Measurements from ENCODE around the gene ARHGAP21. TPM values are rescaled to one million over a fixed set of nuclear protein-coding genes. Genes with fewer than 3 reads are reported as not detected.
"Not testable (repeated sequence)": the region's sequence is repeated elsewhere in the genome, so short reads cannot be mapped to it uniquely, and the experiment has no call there.

ARHGAP21 gene
- total and polyA plus RNA-seq, 2 experiments from 2014 or later, result 15.3 to 44.5 TPM

DNA sequence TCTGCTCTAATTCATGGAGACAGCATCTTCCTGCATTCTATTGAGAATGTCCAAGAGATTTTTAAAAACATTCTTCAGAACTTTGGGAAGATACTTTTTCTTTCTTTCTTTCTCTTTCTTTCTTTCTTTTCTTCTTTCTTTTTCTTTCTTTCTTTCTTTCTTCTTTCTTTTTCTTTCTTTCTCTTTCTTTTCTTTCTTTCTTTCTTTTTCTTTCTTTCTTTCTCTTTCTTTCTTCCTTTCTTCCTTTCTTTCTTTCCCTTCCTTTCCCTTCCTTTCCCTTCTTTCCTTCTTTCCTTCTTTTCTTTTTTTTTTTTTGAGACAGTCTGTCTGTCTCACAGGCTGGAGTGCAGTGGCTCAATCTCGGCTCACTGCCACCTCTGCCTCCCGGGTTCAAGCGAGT is 34.6 kb upstream of the ARHGAP21 start:
- not testable (repeated sequence) for DNase-seq (ENCODE audit: low spot score); H3K27me3 Mint-ChIP-seq (ENCODE audit: insufficient read depth, low read depth, poor library complexity); ATAC-seq

DNA sequence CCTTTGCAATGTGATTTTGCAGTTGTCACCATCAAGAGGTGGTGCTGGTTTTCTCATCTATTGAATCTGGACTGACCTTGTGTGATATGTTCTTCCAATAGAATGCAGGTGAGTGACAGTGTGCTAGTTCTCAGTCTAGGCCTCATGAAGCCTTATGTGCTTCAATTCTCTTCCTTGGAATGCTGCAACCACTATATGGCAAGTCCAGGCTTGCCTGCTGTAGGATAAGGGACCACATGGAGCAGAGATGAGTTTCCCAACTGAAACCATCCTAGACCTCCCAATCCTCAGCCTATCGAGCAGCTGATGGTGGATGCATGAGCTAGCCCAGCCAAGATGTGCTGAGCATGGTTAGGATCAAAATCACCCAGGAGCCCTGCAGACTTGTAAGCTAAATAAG is 32.6 kb upstream of the ARHGAP21 start:
- no peak for DNase-seq (ENCODE audit: low spot score)
- Mint-ChIP-seq H3K27ac (no peak overlapping the region), H3K4me1 (no peaks in the 10 kb centered on the region), H3K9me3 (no peaks in the 10 kb centered on the region), H3K4me3 (no peak overlapping the region), H3K36me3 (ENCODE audit: low read depth) (no peaks in the 10 kb centered on the region), H3K27me3 (ENCODE audit: insufficient read depth, low read depth, poor library complexity) (peaks cover 2% of the 10 kb centered on the region)
- Histone ChIP-seq H2AFZ (peak overlapping the region; percentile 63; the same call in 1 of the 2 replicates), H3K79me2 (replicated peaks; ENCODE audit: insufficient read depth) (no peaks in the 10 kb centered on the region), H3K4me3 (no peak overlapping the region), H3K36me3 (ENCODE audit: insufficient read depth) (no peaks in the 10 kb centered on the region), H3K4me1 (ENCODE audit: insufficient read depth) (0 out of 2 replicates have a peak, but pooled peaks cover under 1% of the 10 kb centered on the region), H3F3A (replicated peaks; ENCODE audit: low read depth) (no peaks in the 10 kb centered on the region), H3K27ac (ENCODE audit: low read depth) (no peak overlapping the region), H3K27me3 (ENCODE audit: insufficient read depth) (no peaks in the 10 kb centered on the region), H3K4me2 (no peak overlapping the region), H3K9me2 (ENCODE audit: insufficient read depth) (no peaks in the 10 kb centered on the region; the same call in 1 of the 2 replicates), H4K20me1 (replicated peaks; ENCODE audit: insufficient read depth) (no peaks in the 10 kb centered on the region)
- no peak for TF ChIP-seq ZNF331 (CRISPR knock-in tag; IDR thresholded peaks at IDR 0.05; ENCODE audit: low read depth)
- no peak for TF ChIP-seq CREB1 (CRISPR knock-in tag; IDR thresholded peaks at IDR 0.05; ENCODE audit: low read depth)
- TF ChIP-seq, protein P1, sequence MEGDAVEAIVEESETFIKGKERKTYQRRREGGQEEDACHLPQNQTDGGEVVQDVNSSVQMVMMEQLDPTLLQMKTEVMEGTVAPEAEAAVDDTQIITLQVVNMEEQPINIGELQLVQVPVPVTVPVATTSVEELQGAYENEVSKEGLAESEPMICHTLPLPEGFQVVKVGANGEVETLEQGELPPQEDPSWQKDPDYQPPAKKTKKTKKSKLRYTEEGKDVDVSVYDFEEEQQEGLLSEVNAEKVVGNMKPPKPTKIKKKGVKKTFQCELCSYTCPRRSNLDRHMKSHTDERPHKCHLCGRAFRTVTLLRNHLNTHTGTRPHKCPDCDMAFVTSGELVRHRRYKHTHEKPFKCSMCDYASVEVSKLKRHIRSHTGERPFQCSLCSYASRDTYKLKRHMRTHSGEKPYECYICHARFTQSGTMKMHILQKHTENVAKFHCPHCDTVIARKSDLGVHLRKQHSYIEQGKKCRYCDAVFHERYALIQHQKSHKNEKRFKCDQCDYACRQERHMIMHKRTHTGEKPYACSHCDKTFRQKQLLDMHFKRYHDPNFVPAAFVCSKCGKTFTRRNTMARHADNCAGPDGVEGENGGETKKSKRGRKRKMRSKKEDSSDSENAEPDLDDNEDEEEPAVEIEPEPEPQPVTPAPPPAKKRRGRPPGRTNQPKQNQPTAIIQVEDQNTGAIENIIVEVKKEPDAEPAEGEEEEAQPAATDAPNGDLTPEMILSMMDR (conservative IDR thresholded peaks at IDR 0.05; ENCODE audit: low read depth in 2 of 2), result no peak
- TF ChIP-seq, protein P2, sequence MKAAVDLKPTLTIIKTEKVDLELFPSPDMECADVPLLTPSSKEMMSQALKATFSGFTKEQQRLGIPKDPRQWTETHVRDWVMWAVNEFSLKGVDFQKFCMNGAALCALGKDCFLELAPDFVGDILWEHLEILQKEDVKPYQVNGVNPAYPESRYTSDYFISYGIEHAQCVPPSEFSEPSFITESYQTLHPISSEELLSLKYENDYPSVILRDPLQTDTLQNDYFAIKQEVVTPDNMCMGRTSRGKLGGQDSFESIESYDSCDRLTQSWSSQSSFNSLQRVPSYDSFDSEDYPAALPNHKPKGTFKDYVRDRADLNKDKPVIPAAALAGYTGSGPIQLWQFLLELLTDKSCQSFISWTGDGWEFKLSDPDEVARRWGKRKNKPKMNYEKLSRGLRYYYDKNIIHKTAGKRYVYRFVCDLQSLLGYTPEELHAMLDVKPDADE (IDR thresholded peaks at IDR 0.05), result no peak
- TF ChIP-seq NANOG (IDR thresholded peaks at IDR 0.05; ENCODE audit: borderline replicate concordance), result no peak
- no peak for ATAC-seq

More for the DNA sequence above, 34.6 kb upstream of the ARHGAP21 start:
- not testable (repeated sequence) for H3K9me3 Mint-ChIP-seq; H3K27ac ChIP-seq (ENCODE audit: low read depth); H3K27me3 ChIP-seq (ENCODE audit: insufficient read depth); H3K4me3 Mint-ChIP-seq; H3K9me2 ChIP-seq (ENCODE audit: insufficient read depth); H3K36me3 Mint-ChIP-seq (ENCODE audit: low read depth); H3K4me3 ChIP-seq; H3K79me2 ChIP-seq (replicated peaks; ENCODE audit: insufficient read depth); H3F3A ChIP-seq (replicated peaks; ENCODE audit: low read depth); H3K27ac Mint-ChIP-seq; H3K4me2 ChIP-seq; H2AFZ ChIP-seq; H3K36me3 ChIP-seq (ENCODE audit: insufficient read depth); H4K20me1 ChIP-seq (replicated peaks; ENCODE audit: insufficient read depth)
- peaks cover 18% of the 10 kb centered on the region for H3K4me1 ChIP-seq (ENCODE audit: insufficient read depth)
- peaks cover 13% of the 10 kb centered on the region for H3K4me1 Mint-ChIP-seq

DNA sequence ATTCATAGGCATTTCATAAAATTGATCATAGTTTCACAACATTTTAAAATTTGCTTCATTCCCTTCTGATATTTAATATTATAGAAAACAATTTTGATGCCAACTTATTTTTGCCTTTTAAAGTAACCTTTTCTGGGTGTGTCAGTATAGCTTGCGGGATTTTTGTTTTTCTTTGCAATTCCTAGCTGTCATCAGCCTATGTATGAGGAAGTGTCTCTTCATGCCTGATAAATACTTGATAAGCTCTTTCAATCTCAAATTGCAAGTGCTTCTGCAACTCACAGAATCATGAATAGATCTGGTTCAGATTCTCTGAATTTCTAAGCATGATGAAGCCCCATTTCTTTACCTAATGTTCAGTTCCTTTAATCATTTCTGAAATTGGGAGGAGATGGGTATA is 28.0 kb upstream of the ARHGAP21 start:
- no peak for TF ChIP-seq POLR2AphosphoS5 (IDR thresholded peaks at IDR 0.05; ENCODE audit: low read depth)
- TF ChIP-seq, protein P2 (IDR thresholded peaks at IDR 0.05), result no peak
- no peak for TF ChIP-seq ZNF114 (CRISPR knock-in tag; IDR thresholded peaks at IDR 0.05)
- H3K27me3 Mint-ChIP-seq (ENCODE audit: insufficient read depth, low read depth, poor library complexity), result no peaks in the 10 kb centered on the region
- no peak for ATAC-seq

More for the DNA sequence above, 28.0 kb upstream of the ARHGAP21 start:
- Histone ChIP-seq H3K36me3 (ENCODE audit: insufficient read depth) (no peaks in the 10 kb centered on the region), H3K27me3 (ENCODE audit: insufficient read depth) (no peaks in the 10 kb centered on the region), H4K20me1 (replicated peaks; ENCODE audit: insufficient read depth) (no peaks in the 10 kb centered on the region), H3K4me2 (no peak overlapping the region), H3K9me2 (ENCODE audit: insufficient read depth) (no peaks in the 10 kb centered on the region), H3F3A (replicated peaks; ENCODE audit: low read depth) (no peaks in the 10 kb centered on the region), H3K4me3 (no peak overlapping the region), H2AFZ (no peak overlapping the region), H3K27ac (ENCODE audit: low read depth) (no peak overlapping the region), H3K4me1 (ENCODE audit: insufficient read depth) (no peaks in the 10 kb centered on the region), H3K79me2 (replicated peaks; ENCODE audit: insufficient read depth) (no peaks in the 10 kb centered on the region)
- Mint-ChIP-seq H3K4me3 (no peak overlapping the region), H3K36me3 (ENCODE audit: low read depth) (no peaks in the 10 kb centered on the region), H3K9me3 (no peaks in the 10 kb centered on the region), H3K4me1 (no peaks in the 10 kb centered on the region), H3K27ac (no peak overlapping the region)
- no peak for DNase-seq (ENCODE audit: low spot score)

All from GM23338 (cell line).